Jurkat, Clone E6-1 (cell line): ENCODE results near the gene PMFBP1.
"Not testable (repeated sequence)": the region's sequence is repeated elsewhere in the genome, so short reads cannot be mapped to it uniquely, and the experiment has no call there.

Experiments used
- DNase-seq: peaks from one replicate; pipeline ENCODE4 v3.0.0-alpha.2; 2011; ENCODE audit warnings: low read depth, low spot score
- H3K4me3 ChIP-seq: 2 replicates; pipeline ENCODE4 v1.5.1; 2011; ENCODE audit warnings: mild to moderate bottlenecking, low read length, control low read depth, moderate library complexity

PMFBP1 gene

GRCh38 chr16:72083778-72084404 is 88.1 kb downstream of the PMFBP1 start:
- no peak for DNase-seq
- no peak overlapping the region for H3K4me3 ChIP-seq

GRCh38 chr16:72076991-72077706 is 94.8 kb downstream of the PMFBP1 start:
- DNase-seq, H3K4me3 ChIP-seq: not testable (repeated sequence)

GRCh38 chr16:72075067-72075466 is 96.9 kb downstream of the PMFBP1 start:
- DNase-seq, H3K4me3 ChIP-seq: not testable (repeated sequence)

- no peak for DNase-seq
- H3K4me3 ChIP-seq: no peak overlapping the region
Observed at GRCh38 chr16:72073560-72074230, 98.3 kb downstream of the PMFBP1 start.

GRCh38 chr16:72072514-72073342 is 99.2 kb downstream of the PMFBP1 start:
- no peak for DNase-seq
- no peak overlapping the region for H3K4me3 ChIP-seq
